HCT116 (cell line): ENCODE measurements around the gene CCDC82. TPM values are rescaled to one million over a fixed set of nuclear protein-coding genes. Genes with fewer than 3 reads are reported as not detected.

ENCODE experiments used
- ATAC-seq: fragments of 200-7000 bp; cut with Tn5 transposase; 2 replicates; pipeline ENCODE4 v1.9.1; 2020; ENCODE audit warnings: mild to moderate bottlenecking, moderate library complexity
- BruUV-seq: library from RNA; stranded (reverse); fragments of 400-500 nt; replicated peaks from 2 replicates; lab custom pipeline; 2021; lab: Mats Ljungman, UMichigan
- CTCF ChIA-PET: fragments of 300-600 bp; sonication (Branson Sonifier 250); formaldehyde crosslinking; loops from one replicate; lab custom pipeline; 2021; ENCODE audit warnings: antibody characterized with exemption; lab: Charles Lee
- POLR2A ChIA-PET: fragments of 300-600, 350-600 bp; sonication (Branson Sonifier 250); formaldehyde crosslinking; loops from one replicate; lab custom pipeline; 2021; ENCODE audit warnings: antibody characterized with exemption; lab: Charles Lee
- RAD21 ChIA-PET, 2 experiments: fragments of 300-600 bp; sonication (Branson Sonifier 250); formaldehyde crosslinking; loops; one replicate each; lab custom pipeline; 2023; ENCODE audit warnings: low total read pairs in 2 of 2; ENCODE audit not compliant: uncharacterized antibody in 2 of 2, unreplicated experiment in 2 of 2, low non-redundant PET in 1 of 2; lab: Charles Lee
- DNase-seq: peaks from one replicate; pipeline ENCODE4 v3.0.0-alpha.2; 2010; ENCODE audit warnings: low read depth, low spot score
- H2AFZ ChIP-seq: fragments of 200-600 bp; shearing (Covaris generic), sonication (generic); 2 replicates; pipeline ENCODE4 v1.6.1; 2017; ENCODE audit warnings: low read depth, mixed run types, mixed read lengths, antibody characterized with exemption, low read length; ENCODE audit not compliant: poor library complexity, severe bottlenecking
- H3K27ac ChIP-seq: 2 replicates; pipeline ENCODE4 v1.5.1; 2012; ENCODE audit warnings: low read depth, low read length
- H3K27me3 ChIP-seq: fragments of 200-600 bp; sonication (generic); 2 replicates; pipeline ENCODE4 v1.6.1; 2016; ENCODE audit warnings: mixed run types, low read length, mixed read lengths; ENCODE audit not compliant: insufficient read depth
- H3K36me3 ChIP-seq, 2 experiments: fragments of 200-500 bp in 1 of 2; fragments of 200-600 bp in 1 of 2; sonication (Bioruptor generic) in 1 of 2; sonication (generic) in 1 of 2; 2 replicates each; pipeline versions ENCODE4 v1.5.1 to v1.6.1; 2014 to 2016; ENCODE audit warnings: low read length in 2 of 2, inconsistent platforms in 1 of 2, mixed read lengths in 1 of 2, mixed run types in 1 of 2; ENCODE audit not compliant: insufficient read depth in 2 of 2, control insufficient read depth in 1 of 2
- H3K4me1 ChIP-seq, 2 experiments: fragments of 200-600 bp in 1 of 2; sonication (generic) in 1 of 2; 2 replicates each; pipeline versions ENCODE4 v1.5.1 to v1.6.1; 2012 to 2017; ENCODE audit warnings: low read length in 2 of 2, inconsistent platforms in 1 of 2, mild to moderate bottlenecking in 1 of 2, mixed read lengths in 1 of 2, mixed run types in 1 of 2, moderate library complexity in 1 of 2; ENCODE audit not compliant: insufficient read depth in 2 of 2, control insufficient read depth in 1 of 2
- H3K4me2 ChIP-seq: fragments of 200-600 bp; sonication (generic); 2 replicates; pipeline ENCODE4 v1.6.1; 2017; ENCODE audit warnings: mixed run types, low read length, mixed read lengths
- H3K4me3 ChIP-seq, 2 experiments: fragments of 200-600 bp in 1 of 2; sonication (generic) in 1 of 2; replicated peaks in 1 of 2; 2 replicates each; pipeline ENCODE4 v1.5.1; 2011 to 2016; ENCODE audit warnings: low read length in 2 of 2, control low read depth in 1 of 2, low read depth in 1 of 2, mild to moderate bottlenecking in 1 of 2, mixed read lengths in 1 of 2, mixed run types in 1 of 2
- H3K79me2 ChIP-seq: fragments of 200-600 bp; sonication (generic); 2 replicates; pipeline ENCODE4 v1.6.1; 2017; ENCODE audit warnings: mild to moderate bottlenecking, mixed run types, low read length, moderate library complexity, mixed read lengths; ENCODE audit not compliant: insufficient read depth
- H3K9ac ChIP-seq: fragments of 200-600 bp; sonication (generic); 2 replicates; pipeline ENCODE4 v1.6.1; 2016; ENCODE audit warnings: low read length, mixed read lengths
- H3K9me2 ChIP-seq: fragments of 200-600 bp; sonication (generic), shearing (Covaris generic); 2 replicates; pipeline ENCODE4 v1.6.1; 2017; ENCODE audit warnings: mixed run types, mild to moderate bottlenecking, moderate library complexity; ENCODE audit not compliant: insufficient read depth
- H3K9me3 ChIP-seq, 2 experiments: fragments of 200-500 bp in 1 of 2; fragments of 200-600 bp in 1 of 2; sonication (Bioruptor generic) in 1 of 2; sonication (generic) in 1 of 2; 2 replicates each; pipeline ENCODE4 v1.6.1; 2014 to 2017; ENCODE audit warnings: low read length in 2 of 2, mixed read lengths in 2 of 2, inconsistent platforms in 1 of 2, low read depth in 1 of 2, mild to moderate bottlenecking in 1 of 2, mixed run types in 1 of 2, moderate library complexity in 1 of 2; ENCODE audit not compliant: control insufficient read depth in 1 of 2, insufficient read depth in 1 of 2
- H4K20me1 ChIP-seq: fragments of 200-600 bp; sonication (generic), shearing (Covaris generic); 2 replicates; pipeline ENCODE4 v1.6.1; 2017; ENCODE audit warnings: mixed run types, mild to moderate bottlenecking, moderate library complexity; ENCODE audit not compliant: insufficient read depth
- CEBPB ChIP-seq: IDR thresholded peaks from 2 replicates; pipeline ENCODE4 v1.6.1; 2012; ENCODE audit warnings: low read depth
- CTCF ChIP-seq, 3 experiments: fragments of 200-600 bp in 1 of 3; sonication (generic) in 1 of 3; IDR thresholded peaks in 2 of 3; conservative IDR thresholded peaks in 1 of 3; 2 replicates each; pipeline ENCODE4 v1.5.1; 2012 to 2017; ENCODE audit warnings: low read depth in 2 of 3, low read length in 2 of 3, antibody characterized with exemption in 1 of 3, borderline replicate concordance in 1 of 3, control low read depth in 1 of 3, mild to moderate bottlenecking in 1 of 3, mixed read lengths in 1 of 3, mixed run types in 1 of 3, moderate library complexity in 1 of 3; ENCODE audit not compliant: insufficient read depth in 1 of 3
- ELF1 ChIP-seq: IDR thresholded peaks from 2 replicates; pipeline ENCODE4 v1.6.1; 2012; ENCODE audit warnings: low read depth, borderline replicate concordance
- POLR2AphosphoS5 ChIP-seq: IDR thresholded peaks from 2 replicates; pipeline ENCODE4 v1.6.1; 2011; ENCODE audit warnings: mild to moderate bottlenecking, low read depth, low read length, moderate library complexity
- RAD21 ChIP-seq: IDR thresholded peaks from 2 replicates; pipeline ENCODE4 v1.6.1; 2012; ENCODE audit warnings: low read depth, mild to moderate bottlenecking
- SIN3A ChIP-seq: IDR thresholded peaks from 2 replicates; pipeline ENCODE4 v1.6.1; 2012; ENCODE audit warnings: low read depth
- SRF ChIP-seq: IDR thresholded peaks from 2 replicates; pipeline ENCODE4 v1.6.1; 2012; ENCODE audit warnings: low read depth
- TCF7L2 ChIP-seq: IDR thresholded peaks from 2 replicates; pipeline ENCODE4 v1.7.0; 2011; ENCODE audit warnings: borderline replicate concordance, inconsistent platforms; ENCODE audit not compliant: insufficient read depth, insufficient read length; ENCODE audit errors: extremely low read depth
- YY1 ChIP-seq: IDR thresholded peaks from 2 replicates; pipeline ENCODE4 v1.6.1; 2011; ENCODE audit warnings: low read length, low read depth, moderate library complexity, mild to moderate bottlenecking; ENCODE audit not compliant: insufficient replicate concordance; ENCODE audit errors: extremely low read depth
- ZFX ChIP-seq: fragments of 450-650 bp; IDR thresholded peaks from 2 replicates; pipeline ENCODE4 v1.6.1; 2017
- ZNF274 ChIP-seq: fragments of 200-500 bp; sonication (Bioruptor generic); IDR thresholded peaks from 2 replicates; pipeline ENCODE4 v1.6.1; 2014; ENCODE audit warnings: mild to moderate bottlenecking, low read depth, low read length, inconsistent platforms
- intact Hi-C: fragments of 100-400 bp; cut with micrococcal nuclease; formaldehyde crosslinking; loops from 2 replicates; pipeline ENCODE4 v1.10.0; 2022
- total RNA-seq: library from RNA; stranded (reverse); gene quantifications from one replicate; pipeline ENCODE4 v1.2.1, GENCODE V29; 2021; ENCODE audit not compliant: unreplicated experiment
- TF ChIP-seq, protein P1 (sequence below): IDR thresholded peaks from 2 replicates; pipeline ENCODE4 v1.6.1; 2012
- TF ChIP-seq, protein P2 (sequence below): IDR thresholded peaks from 2 replicates; pipeline ENCODE4 v1.6.1; 2012

Gene CCDC82
- total RNA-seq, 1 experiment from 2014 or later: 11.2 TPM

DNA sequence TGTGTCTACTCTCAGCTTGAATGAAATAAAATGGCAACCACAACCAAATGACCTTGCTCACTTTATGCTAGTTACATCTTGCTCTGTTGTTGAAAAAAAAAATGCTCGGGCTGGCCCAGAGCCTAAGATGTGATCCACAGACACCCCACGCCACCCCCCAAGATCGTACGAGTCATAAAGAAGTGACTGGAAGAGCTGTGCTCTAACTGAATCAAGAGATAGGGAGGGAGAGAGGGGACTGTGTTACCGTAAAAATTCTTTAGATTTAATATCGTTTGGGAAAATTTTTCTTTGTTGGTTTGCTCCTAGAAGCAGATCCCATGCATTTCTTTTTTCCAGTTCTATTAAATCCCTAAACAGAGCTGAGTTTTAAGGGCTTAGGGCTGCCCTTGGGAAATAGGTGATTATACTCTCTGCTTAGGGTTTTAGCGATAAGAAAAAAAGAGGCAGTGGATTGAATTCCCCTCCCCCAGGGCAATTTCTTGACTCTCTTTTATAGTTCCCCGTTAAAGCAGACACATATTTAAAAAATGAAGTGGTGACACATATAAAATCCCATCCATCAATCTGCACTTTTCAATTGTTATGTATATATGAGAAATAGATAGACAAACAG is 61.2 kb downstream of the CCDC82 start:
- Histone ChIP-seq H3K4me2 (no peak overlapping the region), H3K27ac (no peak overlapping the region)
- TF ChIP-seq YY1: no peak
- no peak for TF ChIP-seq SRF
- TF ChIP-seq TCF7L2: no peak
- TF ChIP-seq, protein P1, sequence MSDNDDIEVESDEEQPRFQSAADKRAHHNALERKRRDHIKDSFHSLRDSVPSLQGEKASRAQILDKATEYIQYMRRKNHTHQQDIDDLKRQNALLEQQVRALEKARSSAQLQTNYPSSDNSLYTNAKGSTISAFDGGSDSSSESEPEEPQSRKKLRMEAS: no peak
- TF ChIP-seq, all 23 proteins: peak for 0
- Histone ChIP-seq H3K79me2 (no peaks in the 10 kb centered on the region), H3K4me3 (no peak overlapping the region), H2AFZ (no peak overlapping the region), H3K36me3 (no peaks in the 10 kb centered on the region), H3K9me3 (no peaks in the 10 kb centered on the region), H3K9me2 (no peaks in the 10 kb centered on the region), H3K27me3 (no peaks in the 10 kb centered on the region), H3K9ac (no peak overlapping the region), H4K20me1 (no peaks in the 10 kb centered on the region), H3K4me1 (peaks cover 20 to 47% of the 10 kb centered on the region in 2 experiments)
- intact Hi-C loops: no loop called here
- BruUV-seq: no TSS peak
- ChIA-PET POLR2A (interaction anchor here (1.4 kb wide), 1 partner anchor 15 kb away, joined by 4 read pairs; the partner anchor contains the start of gene MAML2), CTCF (interaction anchor here (1.6 kb wide), 1 partner anchor 15 kb away, joined by 5 read pairs; the partner anchor contains the start of gene MAML2), RAD21 (no interaction called here)
- ATAC-seq: no peak
- no peak for DNase-seq

DNA sequence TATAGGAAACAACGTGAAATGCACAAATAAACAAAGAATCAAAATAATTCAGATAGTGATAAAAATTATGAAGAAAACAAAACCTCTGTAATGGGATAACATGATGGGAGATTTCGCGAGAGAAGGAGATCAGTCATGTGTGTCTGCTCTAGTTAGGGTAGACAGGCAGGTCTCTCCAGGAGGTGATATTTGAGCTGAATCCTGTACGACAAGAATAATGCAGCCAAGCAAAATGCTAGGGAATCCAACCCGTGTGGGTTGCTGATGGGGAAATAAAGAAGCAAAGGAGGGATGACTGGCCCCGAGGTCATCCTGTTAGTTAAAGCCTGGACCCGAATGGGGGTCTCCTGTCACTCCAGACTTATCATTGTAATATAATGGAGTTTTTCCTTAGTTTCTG is 62.8 kb downstream of the CCDC82 start:
- CTCF ChIA-PET: no interaction called here
- no peaks in the 10 kb centered on the region for H3K79me2 ChIP-seq
- no peak for TF ChIP-seq RAD21
- no peak for TF ChIP-seq CTCF (IDR thresholded peaks at IDR 0.05 in 2 of 3, conservative IDR thresholded peaks at IDR 0.05 in 1 of 3; ENCODE audit: borderline replicate concordance in 1 of 3, insufficient read depth in 1 of 3, low read depth in 2 of 3, low read length in 2 of 3)
- no peak for TF ChIP-seq SIN3A
- TF ChIP-seq, protein P1: no peak
- TF ChIP-seq CEBPB: no peak
- TF ChIP-seq ELF1: no peak
- no peak for TF ChIP-seq ZFX
- TF ChIP-seq YY1: no peak
- TF ChIP-seq, protein P2, sequence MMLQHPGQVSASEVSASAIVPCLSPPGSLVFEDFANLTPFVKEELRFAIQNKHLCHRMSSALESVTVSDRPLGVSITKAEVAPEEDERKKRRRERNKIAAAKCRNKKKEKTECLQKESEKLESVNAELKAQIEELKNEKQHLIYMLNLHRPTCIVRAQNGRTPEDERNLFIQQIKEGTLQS: no peak
- no peak for TF ChIP-seq ZNF274
- no peak for TF ChIP-seq POLR2AphosphoS5

More for the DNA sequence above, 62.8 kb downstream of the CCDC82 start:
- no peaks in the 10 kb centered on the region for H3K36me3 ChIP-seq
- H3K4me3 ChIP-seq: no peak overlapping the region
- no TSS peak for BruUV-seq
- ChIA-PET RAD21 (no interaction called here), POLR2A (no interaction called here)
- no peaks in the 10 kb centered on the region for H3K27me3 ChIP-seq
- H3K4me2 ChIP-seq: no peak overlapping the region
- intact Hi-C loops: no loop called here
- H3K9ac ChIP-seq: no peak overlapping the region
- no peaks in the 10 kb centered on the region for H3K9me2 ChIP-seq
- no peaks in the 10 kb centered on the region for H4K20me1 ChIP-seq
- no peak overlapping the region for H2AFZ ChIP-seq
- H3K27ac ChIP-seq: no peak overlapping the region
- no peak for DNase-seq
- H3K9me3 ChIP-seq: no peaks in the 10 kb centered on the region
- no peak for ATAC-seq
- peaks cover 20 to 49% of the 10 kb centered on the region in 2 experiments for H3K4me1 ChIP-seq
